Ascending aorta (tissue), 2 donors: ENCODE data around the gene SLC52A1. TPM values are rescaled to one million over a fixed set of nuclear protein-coding genes. Genes with fewer than 3 reads are reported as not detected.

Experiments
- DNase-seq, 2 donors: peaks; one replicate each; pipeline ENCODE4 v3.0.0-alpha.2; 2019; ENCODE audit warnings: low spot score in 2 of 2
- H3K27ac ChIP-seq, 2 donors: fragments of 200-600 bp; sonication (generic); one replicate each; pipeline ENCODE4 v1.5.1; 2016 to 2017; ENCODE audit warnings: mild to moderate bottlenecking in 1 of 2
- H3K27me3 ChIP-seq: fragments of 200-600 bp; sonication (generic); one replicate; pipeline ENCODE4 v1.5.1; 2017
- H3K36me3 ChIP-seq, 2 donors: fragments of 200-600 bp; sonication (generic); one replicate each; pipeline ENCODE4 v1.5.1; 2016
- H3K4me1 ChIP-seq, 2 donors: fragments of 200-600 bp; sonication (generic); one replicate each; pipeline ENCODE4 v1.5.1; 2016 to 2017; ENCODE audit warnings: mild to moderate bottlenecking in 1 of 2
- H3K4me3 ChIP-seq, 2 donors: fragments of 200-600 bp; sonication (generic); one replicate each; pipeline ENCODE4 v1.5.1; 2016 to 2017; ENCODE audit warnings: mild to moderate bottlenecking in 1 of 2
- H3K9me3 ChIP-seq, 2 donors: fragments of 200-600 bp; sonication (generic); one replicate each; pipeline ENCODE4 v1.5.1; 2016
- intact Hi-C: fragments of 100-400 bp; cut with DNase I; formaldehyde crosslinking; loops from one replicate; pipeline ENCODE4 v1.15.1; 2023
- total RNA-seq: library from RNA; depleted of rRNA; stranded (reverse); fragments of >200 nt; gene quantifications from one replicate; pipeline ENCODE4 v1.1.0, GENCODE V29; 2016
- TF ChIP-seq, protein P1 (sequence below), 3 experiments: fragments of 200-600 bp in 2 of 3; fragments of 450-650 bp in 1 of 3; sonication (generic) in 2 of 3; IDR thresholded peaks; one replicate each; pipeline ENCODE4 v1.5.1; 2016 to 2019; ENCODE audit warnings: antibody characterized with exemption in 3 of 3, mild to moderate bottlenecking in 1 of 3, moderate library complexity in 1 of 3

Gene SLC52A1
- total RNA-seq, 1 donor from 2014 or later, result not detected

GRCh38 chr17:5027916-5028315 is 7.3 kb downstream of the SLC52A1 start:
- DNase-seq, result no peak
- Histone ChIP-seq H3K4me3 (no peak overlapping the region), H3K27me3 (no peaks in the 10 kb centered on the region), H3K4me1 (no peaks in the 10 kb centered on the region), H3K9me3 (no peaks in the 10 kb centered on the region), H3K27ac (no peak overlapping the region), H3K36me3 (peaks cover 15 to 16% of the 10 kb centered on the region in 2 donors)
- TF ChIP-seq, protein P1, sequence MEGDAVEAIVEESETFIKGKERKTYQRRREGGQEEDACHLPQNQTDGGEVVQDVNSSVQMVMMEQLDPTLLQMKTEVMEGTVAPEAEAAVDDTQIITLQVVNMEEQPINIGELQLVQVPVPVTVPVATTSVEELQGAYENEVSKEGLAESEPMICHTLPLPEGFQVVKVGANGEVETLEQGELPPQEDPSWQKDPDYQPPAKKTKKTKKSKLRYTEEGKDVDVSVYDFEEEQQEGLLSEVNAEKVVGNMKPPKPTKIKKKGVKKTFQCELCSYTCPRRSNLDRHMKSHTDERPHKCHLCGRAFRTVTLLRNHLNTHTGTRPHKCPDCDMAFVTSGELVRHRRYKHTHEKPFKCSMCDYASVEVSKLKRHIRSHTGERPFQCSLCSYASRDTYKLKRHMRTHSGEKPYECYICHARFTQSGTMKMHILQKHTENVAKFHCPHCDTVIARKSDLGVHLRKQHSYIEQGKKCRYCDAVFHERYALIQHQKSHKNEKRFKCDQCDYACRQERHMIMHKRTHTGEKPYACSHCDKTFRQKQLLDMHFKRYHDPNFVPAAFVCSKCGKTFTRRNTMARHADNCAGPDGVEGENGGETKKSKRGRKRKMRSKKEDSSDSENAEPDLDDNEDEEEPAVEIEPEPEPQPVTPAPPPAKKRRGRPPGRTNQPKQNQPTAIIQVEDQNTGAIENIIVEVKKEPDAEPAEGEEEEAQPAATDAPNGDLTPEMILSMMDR (IDR thresholded peaks at IDR 0.05), result no peak
- intact Hi-C loops, result no loop called here

- no peaks in the 10 kb centered on the region for H3K27me3 ChIP-seq
- H3K4me1 ChIP-seq, result no peaks in the 10 kb centered on the region
- no peak overlapping the region for H3K4me3 ChIP-seq
- TF ChIP-seq, protein P1 (IDR thresholded peaks at IDR 0.05), result no peak
- intact Hi-C loops, result no loop called here
- H3K9me3 ChIP-seq, result no peaks in the 10 kb centered on the region
- DNase-seq, result no peak
- peaks cover 20 to 22% of the 10 kb centered on the region in 2 donors for H3K36me3 ChIP-seq
- H3K27ac ChIP-seq, result no peak overlapping the region
These were observed 7.9 kb downstream of the SLC52A1 start for GRCh38 chr17:5027299-5027698.

GRCh38 chr17:5024604-5025003 is 10.6 kb downstream of the SLC52A1 start:
- intact Hi-C loops, result no loop called here
- Histone ChIP-seq H3K9me3 (no peaks in the 10 kb centered on the region), H3K36me3 (peaks cover 45 to 49% of the 10 kb centered on the region in 2 donors), H3K4me3 (no peak overlapping the region), H3K27me3 (no peaks in the 10 kb centered on the region), H3K27ac (no peak overlapping the region), H3K4me1 (no peaks in the 10 kb centered on the region)
- DNase-seq, result no peak
- TF ChIP-seq, protein P1 (IDR thresholded peaks at IDR 0.05), result no peak

DNA sequence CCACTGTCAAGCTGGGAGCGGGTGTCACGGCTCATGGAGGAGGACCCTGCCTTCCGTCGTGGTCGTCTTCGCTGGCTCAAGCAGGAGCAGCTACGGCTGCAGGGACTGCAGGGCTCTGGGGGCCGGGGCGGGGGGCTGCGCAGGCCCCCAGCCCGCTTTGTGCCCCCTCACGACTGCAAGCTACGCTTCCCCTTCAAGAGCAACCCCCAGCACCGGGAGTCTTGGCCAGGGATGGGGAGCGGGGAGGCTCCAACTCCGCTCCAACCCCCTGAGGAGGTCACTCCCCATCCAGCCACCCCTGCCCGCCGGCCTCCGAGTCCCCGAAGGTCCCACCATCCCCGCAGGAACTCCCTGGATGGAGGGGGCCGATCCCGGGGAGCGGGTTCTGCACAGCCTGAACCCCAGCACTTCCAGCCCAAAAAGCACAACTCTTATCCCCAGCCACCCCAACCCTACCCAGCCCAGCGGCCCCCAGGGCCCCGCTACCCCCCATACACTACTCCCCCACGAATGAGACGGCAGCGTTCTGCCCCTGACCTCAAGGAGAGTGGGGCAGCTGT is 11.6 kb downstream of the SLC52A1 start:
- H3K9me3 ChIP-seq, result no peaks in the 10 kb centered on the region
- no peak for DNase-seq
- intact Hi-C loops, result no loop called here
- TF ChIP-seq, protein P1 (IDR thresholded peaks at IDR 0.05), result no peak
- H3K4me3 ChIP-seq, result no peak overlapping the region
- H3K36me3 ChIP-seq, result peaks cover 54 to 58% of the 10 kb centered on the region in 2 donors
- H3K27ac ChIP-seq, result no peak overlapping the region
- no peaks in the 10 kb centered on the region for H3K27me3 ChIP-seq
- H3K4me1 ChIP-seq, result no peaks in the 10 kb centered on the region

DNA sequence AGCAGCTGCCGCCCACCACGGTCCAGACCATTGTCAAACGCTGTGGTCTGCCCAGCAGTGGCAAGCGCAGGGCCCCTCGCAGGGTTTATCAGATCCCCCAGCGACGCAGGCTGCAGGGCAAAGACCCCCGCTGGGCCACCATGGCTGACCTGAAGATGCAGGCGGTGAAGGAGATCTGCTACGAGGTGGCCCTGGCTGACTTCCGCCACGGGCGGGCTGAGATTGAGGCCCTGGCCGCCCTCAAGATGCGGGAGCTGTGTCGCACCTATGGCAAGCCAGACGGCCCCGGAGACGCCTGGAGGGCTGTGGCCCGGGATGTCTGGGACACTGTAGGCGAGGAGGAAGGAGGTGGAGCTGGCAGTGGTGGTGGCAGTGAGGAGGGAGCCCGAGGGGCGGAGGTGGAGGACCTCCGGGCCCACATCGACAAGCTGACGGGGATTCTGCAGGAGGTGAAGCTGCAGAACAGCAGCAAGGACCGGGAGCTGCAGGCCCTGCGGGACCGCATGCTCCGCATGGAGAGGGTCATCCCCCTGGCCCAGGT is 13.0 kb downstream of the SLC52A1 start:
- H3K36me3 ChIP-seq, result peaks cover 59 to 72% of the 10 kb centered on the region in 2 donors
- no peaks in the 10 kb centered on the region for H3K4me1 ChIP-seq
- intact Hi-C loops, result no loop called here
- no peaks in the 10 kb centered on the region for H3K27me3 ChIP-seq
- no peak overlapping the region for H3K4me3 ChIP-seq
- H3K9me3 ChIP-seq, result no peaks in the 10 kb centered on the region
- no peak overlapping the region for H3K27ac ChIP-seq
- no peak for DNase-seq
- TF ChIP-seq, protein P1 (IDR thresholded peaks at IDR 0.05), result no peak
